DND-41 (cell line): Measurements from ENCODE around the gene SLC30A7.
"Not testable (repeated sequence)": the region's sequence is repeated elsewhere in the genome, so short reads cannot be mapped to it uniquely, and the experiment has no call there.

Experiments
- ATAC-seq: fragments of 200-7000 bp; cut with Tn5 transposase; 3 replicates; pipeline ENCODE4 v1.9.1; 2021; ENCODE audit warnings: low read depth; ENCODE audit not compliant: insufficient read depth
- DNase-seq: peaks from one replicate; pipeline ENCODE4 v3.0.0-alpha.2; 2020
- H2AFZ ChIP-seq: 2 replicates; pipeline ENCODE4 v1.6.0; 2012; ENCODE audit warnings: low read depth, low read length
- H3K27ac ChIP-seq: 2 replicates; pipeline ENCODE4 v1.5.1; 2012; ENCODE audit warnings: low read length, inconsistent platforms
- H3K27me3 ChIP-seq: fragments of 200-600 bp; sonication (generic); 2 replicates; pipeline ENCODE4 v1.6.0; 2012; ENCODE audit warnings: low read length, mild to moderate bottlenecking, inconsistent platforms; ENCODE audit not compliant: insufficient read depth, poor library complexity
- H3K36me3 ChIP-seq: 2 replicates; pipeline ENCODE4 v1.5.1; 2012; ENCODE audit warnings: low read length, inconsistent platforms; ENCODE audit not compliant: insufficient read depth
- H3K4me1 ChIP-seq: 2 replicates; pipeline ENCODE4 v1.5.1; 2012; ENCODE audit warnings: mild to moderate bottlenecking, low read length; ENCODE audit not compliant: insufficient read depth
- H3K4me2 ChIP-seq: 2 replicates; pipeline ENCODE4 v1.6.0; 2012; ENCODE audit warnings: mild to moderate bottlenecking, moderate library complexity, low read length, inconsistent platforms; ENCODE audit not compliant: insufficient read depth
- H3K4me3 ChIP-seq, 2 experiments: fragments of 200-600 bp in 1 of 2; shearing (Covaris generic) in 1 of 2; 2 replicates each; pipeline ENCODE4 v1.5.1; 2012 to 2016; ENCODE audit warnings: inconsistent platforms in 2 of 2, low read length in 2 of 2, mild to moderate bottlenecking in 2 of 2, low read depth in 1 of 2, moderate library complexity in 1 of 2
- H3K79me2 ChIP-seq: 2 replicates; pipeline ENCODE4 v1.6.0; 2012; ENCODE audit warnings: low read length, inconsistent platforms; ENCODE audit not compliant: insufficient read depth
- H3K9ac ChIP-seq: 2 replicates; pipeline ENCODE4 v1.6.0; 2012; ENCODE audit warnings: low read depth, mild to moderate bottlenecking, inconsistent platforms, low read length, moderate library complexity
- H3K9me3 ChIP-seq: 2 replicates; pipeline ENCODE4 v1.5.1; 2012; ENCODE audit warnings: low read length, moderate library complexity, mild to moderate bottlenecking, inconsistent platforms; ENCODE audit not compliant: insufficient read depth, severe bottlenecking
- H4K20me1 ChIP-seq: 2 replicates; pipeline ENCODE4 v1.6.0; 2012; ENCODE audit warnings: low read length; ENCODE audit not compliant: insufficient read depth
- EZH2 ChIP-seq: IDR thresholded peaks from 3 replicates; pipeline ENCODE4 v1.6.1; 2012; ENCODE audit warnings: borderline replicate concordance, low read depth, mild to moderate bottlenecking, moderate library complexity, low read length, inconsistent platforms; ENCODE audit not compliant: severe bottlenecking
- TF ChIP-seq, protein P1 (sequence below): IDR thresholded peaks from 2 replicates; pipeline ENCODE4 v1.5.1; 2012; ENCODE audit warnings: borderline replicate concordance, low read length, moderate library complexity, mild to moderate bottlenecking; ENCODE audit not compliant: poor library complexity, severe bottlenecking; ENCODE audit errors: extremely low read depth

The SLC30A7 gene

DNA sequence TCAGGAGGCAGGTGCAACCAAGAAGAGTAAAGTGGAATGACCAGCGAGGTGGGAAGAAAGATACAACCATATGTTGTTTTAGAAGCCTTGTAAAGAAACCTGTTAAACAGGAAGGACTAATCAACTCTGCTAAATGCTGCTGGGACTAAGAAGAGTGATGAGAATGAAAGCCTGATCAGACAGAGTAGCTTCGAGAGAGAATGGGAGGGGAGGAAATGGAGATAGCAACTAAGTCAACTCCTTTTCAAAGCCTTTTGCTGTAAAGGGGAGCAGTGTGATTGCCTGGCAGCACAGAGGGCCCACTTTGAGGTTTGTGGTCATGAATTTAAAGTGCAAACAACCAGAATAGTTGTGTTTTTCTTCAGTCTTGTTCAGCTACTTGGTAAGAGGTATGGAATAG lies 31.4 kb downstream of the SLC30A7 start:
- Histone ChIP-seq H3K9ac (no peak overlapping the region; the same call in 1 of the 2 replicates), H3K27ac (peak overlapping the region; percentile 68), H3K79me2 (no peaks in the 10 kb centered on the region), H3K36me3 (peaks cover 42% of the 10 kb centered on the region), H3K4me3 (no peak overlapping the region), H4K20me1 (no peaks in the 10 kb centered on the region), H3K9me3 (peaks cover 2% of the 10 kb centered on the region), H3K4me1 (peaks cover 44% of the 10 kb centered on the region), H3K4me2 (peak overlapping the region; percentile 37; the same call in 1 of the 2 replicates), H2AFZ (no peak overlapping the region), H3K27me3 (no peaks in the 10 kb centered on the region)
- ATAC-seq (peak; percentile 98), DNase-seq (peak; percentile 68)
- no peak for TF ChIP-seq EZH2

- no peaks in the 10 kb centered on the region for H4K20me1 ChIP-seq
- peaks cover 2% of the 10 kb centered on the region for H3K9me3 ChIP-seq
- H3K36me3 ChIP-seq = peaks cover 38% of the 10 kb centered on the region
- H3K9ac ChIP-seq = no peak overlapping the region
- 0 out of 3 replicates have a peak, but pooled peaks have one; percentile 23 for ATAC-seq
- peaks cover 44% of the 10 kb centered on the region for H3K4me1 ChIP-seq
- H2AFZ ChIP-seq = no peak overlapping the region
- H3K4me3 ChIP-seq = no peak overlapping the region
- no peak for TF ChIP-seq EZH2
- TF ChIP-seq, protein P1, sequence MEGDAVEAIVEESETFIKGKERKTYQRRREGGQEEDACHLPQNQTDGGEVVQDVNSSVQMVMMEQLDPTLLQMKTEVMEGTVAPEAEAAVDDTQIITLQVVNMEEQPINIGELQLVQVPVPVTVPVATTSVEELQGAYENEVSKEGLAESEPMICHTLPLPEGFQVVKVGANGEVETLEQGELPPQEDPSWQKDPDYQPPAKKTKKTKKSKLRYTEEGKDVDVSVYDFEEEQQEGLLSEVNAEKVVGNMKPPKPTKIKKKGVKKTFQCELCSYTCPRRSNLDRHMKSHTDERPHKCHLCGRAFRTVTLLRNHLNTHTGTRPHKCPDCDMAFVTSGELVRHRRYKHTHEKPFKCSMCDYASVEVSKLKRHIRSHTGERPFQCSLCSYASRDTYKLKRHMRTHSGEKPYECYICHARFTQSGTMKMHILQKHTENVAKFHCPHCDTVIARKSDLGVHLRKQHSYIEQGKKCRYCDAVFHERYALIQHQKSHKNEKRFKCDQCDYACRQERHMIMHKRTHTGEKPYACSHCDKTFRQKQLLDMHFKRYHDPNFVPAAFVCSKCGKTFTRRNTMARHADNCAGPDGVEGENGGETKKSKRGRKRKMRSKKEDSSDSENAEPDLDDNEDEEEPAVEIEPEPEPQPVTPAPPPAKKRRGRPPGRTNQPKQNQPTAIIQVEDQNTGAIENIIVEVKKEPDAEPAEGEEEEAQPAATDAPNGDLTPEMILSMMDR = peak; percentile 32
- DNase-seq = no peak
- no peaks in the 10 kb centered on the region for H3K27me3 ChIP-seq
- H3K79me2 ChIP-seq = no peaks in the 10 kb centered on the region
- H3K27ac ChIP-seq = no peak overlapping the region
- no peak overlapping the region for H3K4me2 ChIP-seq
Measured at GRCh38 chr1:100928128-100928527, 32.2 kb downstream of the SLC30A7 start.

DNA sequence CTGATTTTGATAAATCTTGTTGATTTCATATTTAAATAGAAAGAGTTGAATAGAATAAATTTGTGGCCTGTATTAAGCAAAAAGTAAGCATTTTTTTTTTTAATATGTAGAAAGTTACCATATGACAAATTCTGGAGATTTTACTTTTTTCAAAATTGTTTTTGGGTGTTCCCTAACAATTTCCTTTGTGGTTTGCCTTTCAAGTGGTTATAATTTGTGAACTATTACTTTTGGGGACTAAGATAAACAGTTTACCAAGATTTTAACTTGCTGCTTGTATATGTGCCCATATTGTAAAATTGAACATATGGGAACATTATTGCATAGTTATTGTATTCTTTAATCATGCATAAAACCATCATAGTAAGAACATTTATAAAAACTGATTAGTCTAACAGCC lies 34.6 kb downstream of the SLC30A7 start:
- Histone ChIP-seq H3K9ac (no peak overlapping the region), H2AFZ (no peak overlapping the region), H3K4me1 (peaks cover 43% of the 10 kb centered on the region), H3K9me3 (peaks cover 2% of the 10 kb centered on the region), H4K20me1 (no peaks in the 10 kb centered on the region), H3K27ac (no peak overlapping the region), H3K4me2 (no peak overlapping the region), H3K27me3 (no peaks in the 10 kb centered on the region), H3K4me3 (no peak overlapping the region), H3K79me2 (peaks cover 2% of the 10 kb centered on the region; the same call in 1 of the 2 replicates), H3K36me3 (peaks cover 30% of the 10 kb centered on the region)
- DNase-seq (no peak), ATAC-seq (no peak)
- TF ChIP-seq EZH2 = no peak
- TF ChIP-seq, protein P1 = no peak

DNA sequence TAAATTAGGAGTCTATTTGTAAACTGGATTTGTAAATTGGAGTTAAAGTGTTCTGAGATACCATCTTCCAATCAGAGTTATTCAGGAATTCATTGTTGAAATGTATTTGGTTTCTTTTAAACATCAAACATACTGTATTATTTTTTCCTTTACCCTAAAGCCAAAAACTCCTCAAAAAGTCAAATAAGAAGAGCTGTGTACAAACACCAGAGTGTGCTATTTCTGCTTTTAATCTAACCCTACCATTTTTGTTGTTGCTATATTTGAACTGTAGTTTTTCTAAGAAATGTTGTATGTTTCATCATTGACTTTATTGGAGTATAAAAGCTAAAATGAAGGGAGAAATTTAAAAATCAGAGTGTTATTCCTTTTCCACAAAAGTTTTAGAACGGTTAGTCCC lies 35.8 kb downstream of the SLC30A7 start:
- H2AFZ ChIP-seq = no peak overlapping the region
- no peak for TF ChIP-seq EZH2
- TF ChIP-seq, protein P1 = no peak
- no peak overlapping the region for H3K4me3 ChIP-seq
- no peak overlapping the region for H3K27ac ChIP-seq
- peaks cover 2% of the 10 kb centered on the region; the same call in 1 of the 2 replicates for H3K79me2 ChIP-seq
- H4K20me1 ChIP-seq = no peaks in the 10 kb centered on the region
- no peaks in the 10 kb centered on the region for H3K27me3 ChIP-seq
- DNase-seq = no peak
- no peaks in the 10 kb centered on the region for H3K9me3 ChIP-seq
- H3K4me1 ChIP-seq = peaks cover 30% of the 10 kb centered on the region
- H3K36me3 ChIP-seq = peaks cover 26% of the 10 kb centered on the region; the same call in 1 of the 2 replicates
- no peak overlapping the region for H3K9ac ChIP-seq
- no peak overlapping the region for H3K4me2 ChIP-seq
- no peak for ATAC-seq

DNA sequence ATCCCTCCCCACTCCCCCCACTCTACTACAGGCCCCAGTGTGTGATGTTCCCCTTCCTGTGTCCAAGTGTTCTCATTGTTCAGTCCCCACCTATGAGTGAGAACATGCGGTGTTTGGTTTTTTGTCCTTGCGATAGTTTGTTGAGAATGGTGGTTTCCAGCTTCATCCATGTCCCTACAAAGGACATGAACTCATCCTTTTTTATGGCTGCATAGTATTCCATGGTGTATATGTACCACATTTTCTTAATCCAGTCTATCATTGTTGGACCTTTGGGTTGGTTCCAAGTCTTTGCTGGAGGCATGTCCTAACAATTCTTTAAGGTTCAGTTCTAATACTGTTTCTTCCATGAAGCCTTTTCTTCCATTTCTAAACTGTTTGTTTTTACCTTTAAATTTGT lies 37.7 kb downstream of the SLC30A7 start:
- H2AFZ ChIP-seq, H3K4me2 ChIP-seq, H3K4me3 ChIP-seq, H3K9me3 ChIP-seq, H3K79me2 ChIP-seq, H3K27me3 ChIP-seq, H3K27ac ChIP-seq, H4K20me1 ChIP-seq, H3K9ac ChIP-seq, DNase-seq, ATAC-seq: not testable (repeated sequence)
- H3K4me1 ChIP-seq = peaks cover 15% of the 10 kb centered on the region
- H3K36me3 ChIP-seq = peaks cover 38% of the 10 kb centered on the region
